ENCODE measurements around the gene PMVK. TPM values are rescaled to one million over a fixed set of nuclear protein-coding genes. Genes with fewer than 3 reads are reported as not detected.

The PMVK gene
- polyA plus RNA-seq (2013, experiment 1 of 2) = 23.2 TPM
- 23.3 TPM for polyA plus RNA-seq (2013, experiment 2 of 2)

- Histone ChIP-seq H4K8ac (ENCODE audit: low read depth, low read length) (peak within 1 kb of the TSS; percentile 94), H3K9me3 (replicated peaks in 1 of 2; ENCODE audit: control insufficient read depth in 2 of 2, insufficient read depth in 1 of 2, low read depth in 1 of 2, low read length in 2 of 2) (peaks cover 0 to 2% of the 10 kb centered on the region in 2 donors), H2AFZ (ENCODE audit: low read length) (peak within 1 kb of the TSS; percentile 85), H3K9ac (ENCODE audit: low read depth, low read length, poor library complexity) (peak within 1 kb of the TSS; percentile 97), H2BK15ac (ENCODE audit: low read length) (peak within 1 kb of the TSS; percentile 90), H3K4me3 (ENCODE audit: low read length in 2 of 2) (peak within 1 kb of the TSS; percentile 61 to 86), H2BK5ac (ENCODE audit: low read length) (peak within 1 kb of the TSS; percentile 99), H3K23ac (ENCODE audit: low read depth, low read length, poor library complexity) (peak within 1 kb of the TSS; percentile 97), H3K36me3 (replicated peaks in 1 of 2; ENCODE audit: control insufficient read depth in 2 of 2, insufficient read depth in 2 of 2, low read length in 2 of 2) (peaks cover 0 to 6% of the 10 kb centered on the region in 2 donors), H2AK5ac (ENCODE audit: low read depth, low read length) (peak within 1 kb of the TSS; percentile 72), H3K18ac (ENCODE audit: low read length) (peak within 1 kb of the TSS; percentile 100), H2BK120ac (ENCODE audit: low read depth, low read length) (peak within 1 kb of the TSS; percentile 99), H3K4ac (ENCODE audit: low read length) (no peak within 1 kb of the TSS), H3K27me3 (ENCODE audit: control insufficient read depth in 3 of 3, insufficient read depth in 3 of 3, low read depth in 1 of 3, low read length in 3 of 3) (no peaks in the 10 kb centered on the region), H4K91ac (ENCODE audit: low read depth, low read length, poor library complexity) (no peak within 1 kb of the TSS), H3K4me2 (ENCODE audit: insufficient read depth, low read length, poor library complexity, severe bottlenecking) (peak within 1 kb of the TSS; percentile 96), H3K14ac (ENCODE audit: low read length) (peak within 1 kb of the TSS; percentile 92), H3K4me1 (ENCODE audit: control insufficient read depth in 2 of 2, insufficient read depth in 1 of 2, low read depth in 1 of 2, low read length in 2 of 2) (peaks cover 20 to 23% of the 10 kb centered on the region in 2 donors), H2BK12ac (ENCODE audit: low read length) (no peak within 1 kb of the TSS), H3K79me1 (ENCODE audit: low read depth, low read length) (no peaks in the 10 kb centered on the region), H3K27ac (replicated peaks; ENCODE audit: low read length) (peak within 1 kb of the TSS; percentile 95)
- peak; percentile 96 for DNase-seq (ENCODE audit: low spot score)
- no CpG with 5 or more reads among the region's 45 CpGs for WGBS, 2 donors (ENCODE audit: extremely low coverage in 2 of 2, insufficient read length in 2 of 2, insufficient replicate concordance in 1 of 2)
These were observed at the start of gene PMVK for GRCh38 chr1:154936555-154937084. Gene PMVK, minus strand, starts transcription at chr1:154936719. Its CDS starts 34 bp downstream, at chr1:154936685.

GRCh38 chr1:154983776-154984466, 47.4 kb upstream of the PMVK start:
- Histone ChIP-seq H2AK5ac (ENCODE audit: low read depth, low read length) (peak overlapping the region; percentile 59), H3K4ac (ENCODE audit: low read length) (peak overlapping the region; percentile 26), H2BK120ac (ENCODE audit: low read depth, low read length) (no peak overlapping the region), H3K23ac (ENCODE audit: low read depth, low read length, poor library complexity) (peak overlapping the region; percentile 11), H4K91ac (ENCODE audit: low read depth, low read length, poor library complexity) (no peak overlapping the region), H2BK12ac (ENCODE audit: low read length) (no peak overlapping the region), H4K8ac (ENCODE audit: low read depth, low read length) (no peak overlapping the region), H2BK5ac (ENCODE audit: low read length) (no peak overlapping the region), H3K9ac (ENCODE audit: low read depth, low read length, poor library complexity) (peak overlapping the region; percentile 82), H3K9me3 (replicated peaks in 1 of 2; ENCODE audit: control insufficient read depth in 2 of 2, insufficient read depth in 1 of 2, low read depth in 1 of 2, low read length in 2 of 2) (no peaks in the 10 kb centered on the region), H3K27ac (replicated peaks; ENCODE audit: low read length) (no peak overlapping the region), H3K4me2 (ENCODE audit: insufficient read depth, low read length, poor library complexity, severe bottlenecking) (peak overlapping the region; percentile 84), H3K27me3 (ENCODE audit: control insufficient read depth in 3 of 3, insufficient read depth in 3 of 3, low read depth in 1 of 3, low read length in 3 of 3) (no peaks in the 10 kb centered on the region), H3K4me3 (ENCODE audit: low read length in 2 of 2) (peak overlapping the region; percentile 73 to 89), H3K4me1 (ENCODE audit: control insufficient read depth in 2 of 2, insufficient read depth in 1 of 2, low read depth in 1 of 2, low read length in 2 of 2) (peaks cover 1 to 5% of the 10 kb centered on the region in 2 donors), H3K18ac (ENCODE audit: low read length) (no peak overlapping the region), H3K14ac (ENCODE audit: low read length) (no peak overlapping the region), H2BK15ac (ENCODE audit: low read length) (no peak overlapping the region), H3K79me1 (ENCODE audit: low read depth, low read length) (peaks cover 12% of the 10 kb centered on the region), H2AFZ (ENCODE audit: low read length) (peak overlapping the region; percentile 55), H3K36me3 (replicated peaks in 1 of 2; ENCODE audit: control insufficient read depth in 2 of 2, insufficient read depth in 2 of 2, low read length in 2 of 2) (peaks cover 22 to 62% of the 10 kb centered on the region in 2 donors)
- DNase-seq (ENCODE audit: low spot score) = no peak
- no CpG with 5 or more reads among the region's 17 CpGs for WGBS, 2 donors (ENCODE audit: extremely low coverage in 2 of 2, insufficient read length in 2 of 2, insufficient replicate concordance in 1 of 2)

- Histone ChIP-seq H2BK120ac (ENCODE audit: low read depth, low read length) (no peak within 1 kb of the TSS), H2AK5ac (ENCODE audit: low read depth, low read length) (peak within 1 kb of the TSS; percentile 59), H2AFZ (ENCODE audit: low read length) (peak within 1 kb of the TSS; percentile 77), H3K4me3 (ENCODE audit: low read length in 2 of 2) (peak within 1 kb of the TSS; percentile 73 to 89), H2BK12ac (ENCODE audit: low read length) (no peak within 1 kb of the TSS), H3K9ac (ENCODE audit: low read depth, low read length, poor library complexity) (peak within 1 kb of the TSS; percentile 82), H3K79me1 (ENCODE audit: low read depth, low read length) (peaks cover 9% of the 10 kb centered on the region), H3K4me1 (ENCODE audit: control insufficient read depth in 2 of 2, insufficient read depth in 1 of 2, low read depth in 1 of 2, low read length in 2 of 2) (peaks cover 1 to 5% of the 10 kb centered on the region in 2 donors), H4K8ac (ENCODE audit: low read depth, low read length) (no peak within 1 kb of the TSS), H4K91ac (ENCODE audit: low read depth, low read length, poor library complexity) (no peak within 1 kb of the TSS), H3K4me2 (ENCODE audit: insufficient read depth, low read length, poor library complexity, severe bottlenecking) (peak within 1 kb of the TSS; percentile 84), H3K9me3 (replicated peaks in 1 of 2; ENCODE audit: control insufficient read depth in 2 of 2, insufficient read depth in 1 of 2, low read depth in 1 of 2, low read length in 2 of 2) (no peaks in the 10 kb centered on the region), H3K14ac (ENCODE audit: low read length) (no peak within 1 kb of the TSS), H3K4ac (ENCODE audit: low read length) (peak within 1 kb of the TSS; percentile 26), H3K27me3 (ENCODE audit: control insufficient read depth in 3 of 3, insufficient read depth in 3 of 3, low read depth in 1 of 3, low read length in 3 of 3) (no peaks in the 10 kb centered on the region), H3K27ac (replicated peaks; ENCODE audit: low read length) (peak within 1 kb of the TSS; percentile 70), H3K23ac (ENCODE audit: low read depth, low read length, poor library complexity) (peak within 1 kb of the TSS; percentile 11), H2BK15ac (ENCODE audit: low read length) (no peak within 1 kb of the TSS), H2BK5ac (ENCODE audit: low read length) (no peak within 1 kb of the TSS), H3K18ac (ENCODE audit: low read length) (peak within 1 kb of the TSS; percentile 57), H3K36me3 (replicated peaks in 1 of 2; ENCODE audit: control insufficient read depth in 2 of 2, insufficient read depth in 2 of 2, low read length in 2 of 2) (peaks cover 19 to 59% of the 10 kb centered on the region in 2 donors)
- DNase-seq (ENCODE audit: low spot score) = peak; percentile 99
- no CpG with 5 or more reads among the region's 26 CpGs for WGBS, 2 donors (ENCODE audit: extremely low coverage in 2 of 2, insufficient read length in 2 of 2, insufficient replicate concordance in 1 of 2)
These were observed 46.6 kb upstream of the PMVK start, which contains the start of gene FLAD1 for GRCh38 chr1:154982897-154983648. Gene FLAD1, plus strand, starts transcription at chr1:154983344. Its CDS starts 351 bp downstream, at chr1:154983695.

Measured in neuronal stem cell (in vitro differentiated cells).